ENCODE data around the gene SEC24A. TPM values are rescaled to one million over a fixed set of nuclear protein-coding genes. Genes with fewer than 3 reads are reported as not detected.
A peak's percentile ranks its signal among the peaks of the same experiment; 100 is the strongest.
"Not testable (repeated sequence)": the region's sequence is repeated elsewhere in the genome, so short reads cannot be mapped to it uniquely, and the experiment has no call there.

The SEC24A gene
- 10 to 100 TPM; 17.0 to 21.0 TPM for total RNA-seq
- 38.5 to 40.8 reads per million in 2 donors for total RNA-seq

- DNase-seq: peak; percentile 84 to 94 (median 92)
- Mint-ChIP-seq H3K36me3 (ENCODE audit: low read depth) (peaks cover 3% of the 10 kb centered on the region), H3K27me3 (no peaks in the 10 kb centered on the region), H3K27ac (peak within 1 kb of the TSS; percentile 99), H3K4me1 (peaks cover 18% of the 10 kb centered on the region), H3K4me3 (peak within 1 kb of the TSS; percentile 97)
- ATAC-seq: peak; percentile 91
- no peaks in the 10 kb centered on the region for H3K9me3 ChIP-seq (ENCODE audit: control insufficient read depth, low read length, poor library complexity, severe bottlenecking)
Observed at GRCh38 chr5:134648425-134649162, at the start of gene SEC24A. SEC24A (plus strand) TSS chr5:134648785; CDS start chr5:134649077, 292 bp downstream.

- H3K27ac Mint-ChIP-seq, H3K4me1 Mint-ChIP-seq: not testable (repeated sequence)
Observed at GRCh38 chr5:134599820-134600219, 48.8 kb upstream of the SEC24A start.

GRCh38 chr5:134600600-134600999 lies 48.0 kb upstream of the SEC24A start:
- ATAC-seq: no peak
- H3K27me3 Mint-ChIP-seq: no peaks in the 10 kb centered on the region
- no peak overlapping the region for H3K27ac Mint-ChIP-seq
- no peak overlapping the region for H3K4me3 Mint-ChIP-seq
- H3K9me3 ChIP-seq (ENCODE audit: control insufficient read depth, low read length, poor library complexity, severe bottlenecking): no peaks in the 10 kb centered on the region
- DNase-seq: no peak
- H3K36me3 Mint-ChIP-seq (ENCODE audit: low read depth): no peaks in the 10 kb centered on the region
- peaks cover under 1% of the 10 kb centered on the region for H3K4me1 Mint-ChIP-seq

More at GRCh38 chr5:134599820-134600219, 48.8 kb upstream of the SEC24A start:
- ATAC-seq; H3K4me3 Mint-ChIP-seq; H3K27me3 Mint-ChIP-seq; H3K9me3 ChIP-seq (ENCODE audit: control insufficient read depth, low read length, poor library complexity, severe bottlenecking); H3K36me3 Mint-ChIP-seq (ENCODE audit: low read depth); DNase-seq: not testable (repeated sequence)

GRCh38 chr5:134603059-134603458 lies 45.5 kb upstream of the SEC24A start:
- H3K4me3 Mint-ChIP-seq: no peak overlapping the region
- peaks cover 3% of the 10 kb centered on the region for H3K4me1 Mint-ChIP-seq
- no peaks in the 10 kb centered on the region for H3K27me3 Mint-ChIP-seq
- no peak for DNase-seq
- no peaks in the 10 kb centered on the region for H3K9me3 ChIP-seq (ENCODE audit: control insufficient read depth, low read length, poor library complexity, severe bottlenecking)
- no peak overlapping the region for H3K27ac Mint-ChIP-seq
- H3K36me3 Mint-ChIP-seq (ENCODE audit: low read depth): no peaks in the 10 kb centered on the region
- ATAC-seq: no peak

GRCh38 chr5:134604908-134605307 lies 43.7 kb upstream of the SEC24A start:
- Mint-ChIP-seq H3K36me3 (ENCODE audit: low read depth) (peaks cover 4% of the 10 kb centered on the region), H3K4me3 (no peak overlapping the region), H3K27ac (peak overlapping the region; percentile 34), H3K27me3 (no peaks in the 10 kb centered on the region), H3K4me1 (peaks cover 17% of the 10 kb centered on the region)
- DNase-seq (no peak), ATAC-seq (no peak)
- H3K9me3 ChIP-seq (ENCODE audit: control insufficient read depth, low read length, poor library complexity, severe bottlenecking): no peaks in the 10 kb centered on the region

GRCh38 chr5:134606726-134607125 lies 41.9 kb upstream of the SEC24A start:
- peaks cover 19% of the 10 kb centered on the region for H3K4me1 Mint-ChIP-seq
- H3K27me3 Mint-ChIP-seq: no peaks in the 10 kb centered on the region
- H3K36me3 Mint-ChIP-seq (ENCODE audit: low read depth): peaks cover 6% of the 10 kb centered on the region
- ATAC-seq (no peak), DNase-seq (no peak)
- H3K4me3 Mint-ChIP-seq: no peak overlapping the region
- no peaks in the 10 kb centered on the region for H3K9me3 ChIP-seq (ENCODE audit: control insufficient read depth, low read length, poor library complexity, severe bottlenecking)
- no peak overlapping the region for H3K27ac Mint-ChIP-seq

GRCh38 chr5:134608555-134608954 lies 40.0 kb upstream of the SEC24A start:
- no peak for DNase-seq
- no peaks in the 10 kb centered on the region for H3K9me3 ChIP-seq (ENCODE audit: control insufficient read depth, low read length, poor library complexity, severe bottlenecking)
- peak; percentile 70 for ATAC-seq
- peaks cover 19% of the 10 kb centered on the region for H3K4me1 Mint-ChIP-seq
- H3K36me3 Mint-ChIP-seq (ENCODE audit: low read depth): peaks cover 6% of the 10 kb centered on the region
- no peaks in the 10 kb centered on the region for H3K27me3 Mint-ChIP-seq
- peak overlapping the region; percentile 92 for H3K27ac Mint-ChIP-seq
- peak overlapping the region; percentile 60 for H3K4me3 Mint-ChIP-seq

GRCh38 chr5:134609232-134609851 lies 39.2 kb upstream of the SEC24A start:
- H3K36me3 Mint-ChIP-seq (ENCODE audit: low read depth): peaks cover 11% of the 10 kb centered on the region
- peak; percentile 58 for ATAC-seq
- peak overlapping the region; percentile 92 for H3K27ac Mint-ChIP-seq
- H3K27me3 Mint-ChIP-seq: no peaks in the 10 kb centered on the region
- H3K4me1 Mint-ChIP-seq: peaks cover 21% of the 10 kb centered on the region
- H3K4me3 Mint-ChIP-seq: peak overlapping the region; percentile 60
- no peak for DNase-seq
- no peaks in the 10 kb centered on the region for H3K9me3 ChIP-seq (ENCODE audit: control insufficient read depth, low read length, poor library complexity, severe bottlenecking)

- ATAC-seq: no peak
- H3K4me1 Mint-ChIP-seq: peaks cover 19% of the 10 kb centered on the region
- H3K36me3 Mint-ChIP-seq (ENCODE audit: low read depth): peaks cover 11% of the 10 kb centered on the region
- peak overlapping the region; percentile 14 for H3K27ac Mint-ChIP-seq
- H3K9me3 ChIP-seq (ENCODE audit: control insufficient read depth, low read length, poor library complexity, severe bottlenecking): no peaks in the 10 kb centered on the region
- no peaks in the 10 kb centered on the region for H3K27me3 Mint-ChIP-seq
- no peak for DNase-seq
- H3K4me3 Mint-ChIP-seq: no peak overlapping the region
Observed at GRCh38 chr5:134610725-134611124, 37.9 kb upstream of the SEC24A start.

- Mint-ChIP-seq H3K4me1 (peaks cover 18% of the 10 kb centered on the region), H3K27ac (no peak overlapping the region), H3K36me3 (ENCODE audit: low read depth) (peaks cover 11% of the 10 kb centered on the region), H3K27me3 (no peaks in the 10 kb centered on the region), H3K4me3 (no peak overlapping the region)
- DNase-seq (no peak), ATAC-seq (no peak)
- H3K9me3 ChIP-seq (ENCODE audit: control insufficient read depth, low read length, poor library complexity, severe bottlenecking): no peaks in the 10 kb centered on the region
Observed at GRCh38 chr5:134611515-134611914, 37.1 kb upstream of the SEC24A start.

- peaks cover 5% of the 10 kb centered on the region for H3K4me1 Mint-ChIP-seq
- peaks cover 7% of the 10 kb centered on the region for H3K36me3 Mint-ChIP-seq (ENCODE audit: low read depth)
- DNase-seq (no peak), ATAC-seq (no peak)
- H3K9me3 ChIP-seq (ENCODE audit: control insufficient read depth, low read length, poor library complexity, severe bottlenecking): no peaks in the 10 kb centered on the region
- H3K27me3 Mint-ChIP-seq: no peaks in the 10 kb centered on the region
- H3K4me3 Mint-ChIP-seq: no peak overlapping the region
- H3K27ac Mint-ChIP-seq: peak overlapping the region; percentile 21
Observed at GRCh38 chr5:134614450-134615085, 34.0 kb upstream of the SEC24A start.

- H3K4me3 Mint-ChIP-seq: no peak overlapping the region
- ATAC-seq: no peak
- peaks cover 5% of the 10 kb centered on the region for H3K36me3 Mint-ChIP-seq (ENCODE audit: low read depth)
- no peak overlapping the region for H3K27ac Mint-ChIP-seq
- no peaks in the 10 kb centered on the region for H3K27me3 Mint-ChIP-seq
- no peak for DNase-seq
- no peaks in the 10 kb centered on the region for H3K9me3 ChIP-seq (ENCODE audit: control insufficient read depth, low read length, poor library complexity, severe bottlenecking)
- H3K4me1 Mint-ChIP-seq: peaks cover 12% of the 10 kb centered on the region
Observed at GRCh38 chr5:134620634-134621033, 28.0 kb upstream of the SEC24A start.

GRCh38 chr5:134625559-134625958 lies 23.0 kb upstream of the SEC24A start:
- H3K27ac Mint-ChIP-seq: peak overlapping the region; percentile 49
- no peaks in the 10 kb centered on the region for H3K27me3 Mint-ChIP-seq
- peaks cover 24% of the 10 kb centered on the region for H3K4me1 Mint-ChIP-seq
- peaks cover 5% of the 10 kb centered on the region for H3K36me3 Mint-ChIP-seq (ENCODE audit: low read depth)
- DNase-seq: no peak
- no peak overlapping the region for H3K4me3 Mint-ChIP-seq
- ATAC-seq: no peak
- H3K9me3 ChIP-seq (ENCODE audit: control insufficient read depth, low read length, poor library complexity, severe bottlenecking): no peaks in the 10 kb centered on the region

All from T-helper 17 cell (primary cell).